GM12801 (cell line): Measurements from ENCODE around the gene SYNJ1.

Source experiments
- TF ChIP-seq, protein P1 (sequence below): IDR thresholded peaks from one replicate; pipeline ENCODE4 v1.5.1; 2011; ENCODE audit warnings: control low read depth; ENCODE audit not compliant: insufficient read length; ENCODE audit errors: extremely low read depth

Gene SYNJ1

GRCh38 chr21:32674731-32675130, 53.1 kb downstream of the SYNJ1 start:
- TF ChIP-seq, protein P1, sequence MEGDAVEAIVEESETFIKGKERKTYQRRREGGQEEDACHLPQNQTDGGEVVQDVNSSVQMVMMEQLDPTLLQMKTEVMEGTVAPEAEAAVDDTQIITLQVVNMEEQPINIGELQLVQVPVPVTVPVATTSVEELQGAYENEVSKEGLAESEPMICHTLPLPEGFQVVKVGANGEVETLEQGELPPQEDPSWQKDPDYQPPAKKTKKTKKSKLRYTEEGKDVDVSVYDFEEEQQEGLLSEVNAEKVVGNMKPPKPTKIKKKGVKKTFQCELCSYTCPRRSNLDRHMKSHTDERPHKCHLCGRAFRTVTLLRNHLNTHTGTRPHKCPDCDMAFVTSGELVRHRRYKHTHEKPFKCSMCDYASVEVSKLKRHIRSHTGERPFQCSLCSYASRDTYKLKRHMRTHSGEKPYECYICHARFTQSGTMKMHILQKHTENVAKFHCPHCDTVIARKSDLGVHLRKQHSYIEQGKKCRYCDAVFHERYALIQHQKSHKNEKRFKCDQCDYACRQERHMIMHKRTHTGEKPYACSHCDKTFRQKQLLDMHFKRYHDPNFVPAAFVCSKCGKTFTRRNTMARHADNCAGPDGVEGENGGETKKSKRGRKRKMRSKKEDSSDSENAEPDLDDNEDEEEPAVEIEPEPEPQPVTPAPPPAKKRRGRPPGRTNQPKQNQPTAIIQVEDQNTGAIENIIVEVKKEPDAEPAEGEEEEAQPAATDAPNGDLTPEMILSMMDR = no peak

DNA sequence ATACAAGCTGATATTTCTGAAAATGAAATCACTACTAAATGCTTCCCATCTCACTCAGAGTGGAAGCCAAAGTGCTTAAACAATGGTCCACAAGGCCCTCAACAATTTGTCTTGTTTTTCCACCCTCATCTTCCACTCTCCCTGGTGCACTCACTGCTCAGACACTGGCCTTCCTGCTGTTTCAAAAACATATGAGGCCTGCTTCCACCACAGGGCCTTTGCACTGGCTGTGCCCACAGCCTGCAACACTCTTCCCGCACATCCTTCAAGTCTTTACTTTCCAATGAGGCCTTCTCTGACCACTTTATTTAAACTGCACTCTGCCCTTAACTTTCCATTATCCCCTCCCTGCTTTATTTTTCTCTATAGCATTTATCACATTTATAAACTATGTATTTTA, 53.8 kb downstream of the SYNJ1 start:
- TF ChIP-seq, protein P1 = no peak

DNA sequence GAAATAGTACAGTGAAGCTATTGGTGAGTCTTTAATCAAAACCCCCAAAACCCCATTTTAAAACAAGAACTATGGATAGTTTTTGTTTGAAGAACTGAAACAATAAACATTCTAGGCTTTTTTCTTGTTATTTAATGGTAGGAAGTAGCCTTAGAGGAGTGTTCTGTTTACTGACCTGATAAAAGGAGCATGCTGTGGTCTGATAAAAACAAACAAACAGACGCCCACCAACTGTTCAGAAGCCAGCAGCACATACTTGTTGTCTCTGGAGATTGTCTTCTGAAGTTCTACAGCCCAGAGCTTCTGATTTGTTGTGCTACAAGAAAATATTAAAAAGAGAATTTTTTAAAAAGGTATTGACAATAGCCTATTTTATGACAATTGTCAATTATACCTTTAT, 61.6 kb downstream of the SYNJ1 start:
- TF ChIP-seq, protein P1 = no peak

DNA sequence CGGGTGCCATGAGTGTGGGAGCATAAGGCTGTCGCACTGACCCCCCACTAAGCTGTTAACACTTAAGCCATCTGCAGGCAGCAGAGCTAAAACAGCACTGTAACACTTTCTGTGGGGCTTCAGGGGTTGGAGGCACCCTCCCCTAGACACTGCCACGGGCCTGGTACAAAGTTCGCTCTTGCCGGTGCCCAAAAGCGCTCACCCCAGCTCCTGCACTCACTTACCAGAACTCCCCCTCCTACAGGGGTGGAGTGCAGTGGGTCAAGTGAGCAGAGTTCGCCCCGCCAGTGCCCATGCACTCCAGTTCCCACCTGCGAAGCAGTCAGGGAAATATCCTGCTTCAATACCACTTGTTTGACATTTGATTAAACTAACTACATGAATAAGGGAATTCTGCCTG, 69.3 kb downstream of the SYNJ1 start:
- TF ChIP-seq, protein P1 = no peak

DNA sequence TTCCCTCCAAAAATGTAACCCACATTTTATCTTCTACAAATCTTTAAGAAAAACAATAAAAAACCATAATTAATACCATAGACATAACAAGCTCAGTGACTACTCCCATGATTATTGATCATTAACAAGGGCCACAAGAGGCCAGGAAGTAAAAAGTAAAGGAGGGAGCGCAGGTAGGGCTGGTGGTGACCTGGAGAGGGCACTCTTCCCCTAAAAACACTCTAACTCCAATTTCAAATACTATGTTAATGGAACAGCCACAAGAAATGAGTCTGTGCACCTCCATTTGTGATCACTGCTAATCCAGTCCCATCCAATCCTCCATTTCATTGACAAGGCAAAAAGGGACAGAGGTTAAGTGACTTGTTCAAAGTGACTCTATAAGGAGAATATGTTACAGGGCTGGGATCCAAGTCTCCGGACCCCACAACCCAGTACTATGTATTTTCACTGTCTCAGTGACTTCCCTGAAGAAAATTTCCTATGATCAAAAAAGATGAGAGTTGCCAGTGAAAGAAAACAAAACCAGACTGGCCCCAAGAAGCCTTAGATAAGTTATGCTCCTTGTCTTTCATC, 74.4 kb downstream of the SYNJ1 start:
- TF ChIP-seq, protein P1 = no peak

DNA sequence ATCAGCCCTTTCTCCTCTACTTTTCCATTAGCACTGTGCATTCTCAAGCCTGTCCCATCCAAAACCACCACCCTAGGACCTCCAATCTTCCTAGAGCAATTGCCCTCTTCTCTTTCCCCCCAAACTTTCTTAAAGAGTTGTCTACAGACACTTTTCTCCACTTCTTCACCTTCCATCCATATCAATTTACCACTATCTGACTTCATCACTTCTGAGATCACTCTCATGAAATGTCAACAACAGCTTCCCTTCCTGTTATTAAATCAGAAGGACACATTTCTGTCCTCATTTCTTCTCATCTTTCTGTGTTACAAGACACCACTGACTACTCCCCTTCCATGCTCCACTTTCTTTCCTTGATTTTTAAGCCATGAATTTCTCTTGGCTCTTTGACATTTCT, 79.6 kb downstream of the SYNJ1 start:
- TF ChIP-seq, protein P1 = no peak

- TF ChIP-seq, protein P1 = no peak
Observed at GRCh38 chr21:32645261-32646182, 82.3 kb downstream of the SYNJ1 start.
